ENCODE data around the gene FAM107B.

Gene FAM107B

DNA sequence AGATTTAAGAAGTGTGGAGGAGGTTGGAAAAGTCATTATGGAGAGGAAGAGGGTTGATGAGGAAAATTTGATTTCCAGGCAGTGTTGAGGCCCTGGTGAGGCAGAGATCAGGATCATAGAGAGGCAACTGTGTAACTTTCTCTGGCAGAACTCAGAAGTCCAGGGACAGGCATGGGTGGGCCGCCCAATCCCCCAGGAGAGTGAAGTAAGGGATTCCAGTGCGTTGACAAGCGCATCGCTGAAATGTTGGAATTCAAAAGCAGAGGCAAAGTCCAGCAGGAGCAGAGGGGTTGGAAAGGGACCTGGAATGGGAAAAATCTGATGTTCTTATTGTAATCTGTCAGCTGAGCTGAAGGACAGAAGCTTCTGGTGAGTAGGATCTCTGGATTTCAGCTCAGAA lies 207.3 kb downstream of the FAM107B start:
- Histone ChIP-seq H3K27ac (ENCODE audit: low read length, poor library complexity, severe bottlenecking) (no peak overlapping the region), H3K14ac (ENCODE audit: low read length in 2 of 2) (no peak overlapping the region), H2AFZ (ENCODE audit: low read depth, low read length) (no peak overlapping the region), H2BK12ac (ENCODE audit: low read length in 2 of 2) (no peak overlapping the region), H4K8ac (ENCODE audit: low read length) (no peak overlapping the region), H2BK120ac (ENCODE audit: low read depth, low read length) (no peak overlapping the region), H3K23ac (ENCODE audit: low read length in 2 of 2) (no peak overlapping the region), H3K36me3 (ENCODE audit: control insufficient read depth in 1 of 2, insufficient read depth in 2 of 2, low read depth in 1 of 2, low read length in 2 of 2) (peaks cover 0 to 16% of the 10 kb centered on the region in 2 experiments), H3K4me1 (ENCODE audit: control insufficient read depth, insufficient read depth, low read depth, low read length) (peaks cover 4% of the 10 kb centered on the region), H2BK5ac (ENCODE audit: low read depth, low read length, poor library complexity, severe bottlenecking) (no peak overlapping the region), H2AK5ac (ENCODE audit: low read length, severe bottlenecking) (peak overlapping the region; percentile 27), H2BK15ac (ENCODE audit: low read depth, poor library complexity, severe bottlenecking) (no peak overlapping the region), H3K4ac (ENCODE audit: low read depth in 1 of 2, low read length in 2 of 2) (no peak overlapping the region), H3K9me3 (ENCODE audit: control insufficient read depth, low read length) (no peaks in the 10 kb centered on the region), H3K9ac (ENCODE audit: low read length) (no peak overlapping the region), H3K79me1 (replicated peaks; ENCODE audit: low read length, poor library complexity, severe bottlenecking) (peaks cover 24% of the 10 kb centered on the region), H3K27me3 (ENCODE audit: control insufficient read depth in 1 of 2, insufficient read depth in 1 of 2, low read length in 2 of 2) (no peaks in the 10 kb centered on the region), H3K4me2 (ENCODE audit: low read length, poor library complexity, severe bottlenecking) (no peak overlapping the region), H3K18ac (ENCODE audit: low read depth in 1 of 2, low read length in 2 of 2) (no peak overlapping the region), H4K91ac (ENCODE audit: low read length) (no peak overlapping the region), H3K4me3 (ENCODE audit: insufficient read depth in 1 of 2, low read depth in 1 of 2, low read length in 2 of 2) (no peak overlapping the region)
- 96% methylated on average over 4 of the region's 4 CpGs for WGBS
- DNase-seq = no peak

GRCh38 chr10:14566498-14566897 lies 208.2 kb downstream of the FAM107B start:
- Histone ChIP-seq H4K8ac (ENCODE audit: low read length) (no peak overlapping the region), H2AK5ac (ENCODE audit: low read length, severe bottlenecking) (no peak overlapping the region), H2BK5ac (ENCODE audit: low read depth, low read length, poor library complexity, severe bottlenecking) (no peak overlapping the region), H3K4ac (ENCODE audit: low read depth in 1 of 2, low read length in 2 of 2) (no peak overlapping the region), H3K4me2 (ENCODE audit: low read length, poor library complexity, severe bottlenecking) (no peak overlapping the region), H2BK12ac (ENCODE audit: low read length in 2 of 2) (no peak overlapping the region), H3K27ac (ENCODE audit: low read length, poor library complexity, severe bottlenecking) (no peak overlapping the region), H3K79me1 (replicated peaks; ENCODE audit: low read length, poor library complexity, severe bottlenecking) (peaks cover 22% of the 10 kb centered on the region), H3K27me3 (ENCODE audit: control insufficient read depth in 1 of 2, insufficient read depth in 1 of 2, low read length in 2 of 2) (no peaks in the 10 kb centered on the region), H3K36me3 (ENCODE audit: control insufficient read depth in 1 of 2, insufficient read depth in 2 of 2, low read depth in 1 of 2, low read length in 2 of 2) (peaks cover 0 to 16% of the 10 kb centered on the region in 2 experiments), H3K4me3 (ENCODE audit: insufficient read depth in 1 of 2, low read depth in 1 of 2, low read length in 2 of 2) (no peak overlapping the region), H3K18ac (ENCODE audit: low read depth in 1 of 2, low read length in 2 of 2) (no peak overlapping the region), H2BK120ac (ENCODE audit: low read depth, low read length) (no peak overlapping the region), H2BK15ac (ENCODE audit: low read depth, poor library complexity, severe bottlenecking) (no peak overlapping the region), H2AFZ (ENCODE audit: low read depth, low read length) (no peak overlapping the region), H3K14ac (ENCODE audit: low read length in 2 of 2) (peak overlapping the region in 1 of 2 experiments; percentile 45), H3K9me3 (ENCODE audit: control insufficient read depth, low read length) (no peaks in the 10 kb centered on the region), H4K91ac (ENCODE audit: low read length) (no peak overlapping the region), H3K23ac (ENCODE audit: low read length in 2 of 2) (no peak overlapping the region), H3K9ac (ENCODE audit: low read length) (no peak overlapping the region), H3K4me1 (ENCODE audit: control insufficient read depth, insufficient read depth, low read depth, low read length) (peaks cover 2% of the 10 kb centered on the region)
- no peak for DNase-seq
- 97% methylated on average over 5 of the region's 10 CpGs for WGBS

- peak overlapping the region; percentile 30 for H2AK5ac ChIP-seq (ENCODE audit: low read length, severe bottlenecking)
- no peak overlapping the region for H3K4me3 ChIP-seq (ENCODE audit: insufficient read depth in 1 of 2, low read depth in 1 of 2, low read length in 2 of 2)
- H2BK15ac ChIP-seq (ENCODE audit: low read depth, poor library complexity, severe bottlenecking) = no peak overlapping the region
- H4K8ac ChIP-seq (ENCODE audit: low read length) = no peak overlapping the region
- H3K27ac ChIP-seq (ENCODE audit: low read length, poor library complexity, severe bottlenecking) = no peak overlapping the region
- no peak overlapping the region for H2BK12ac ChIP-seq (ENCODE audit: low read length in 2 of 2)
- H3K27me3 ChIP-seq (ENCODE audit: control insufficient read depth in 1 of 2, insufficient read depth in 1 of 2, low read length in 2 of 2) = no peaks in the 10 kb centered on the region
- H2BK120ac ChIP-seq (ENCODE audit: low read depth, low read length) = no peak overlapping the region
- H3K4me1 ChIP-seq (ENCODE audit: control insufficient read depth, insufficient read depth, low read depth, low read length) = peaks cover 7% of the 10 kb centered on the region
- H3K18ac ChIP-seq (ENCODE audit: low read depth in 1 of 2, low read length in 2 of 2) = no peak overlapping the region
- no peak overlapping the region for H2BK5ac ChIP-seq (ENCODE audit: low read depth, low read length, poor library complexity, severe bottlenecking)
- no peak overlapping the region for H3K4ac ChIP-seq (ENCODE audit: low read depth in 1 of 2, low read length in 2 of 2)
- no peak overlapping the region for H3K14ac ChIP-seq (ENCODE audit: low read length in 2 of 2)
- no peak overlapping the region for H3K9ac ChIP-seq (ENCODE audit: low read length)
- H3K4me2 ChIP-seq (ENCODE audit: low read length, poor library complexity, severe bottlenecking) = no peak overlapping the region
- H4K91ac ChIP-seq (ENCODE audit: low read length) = no peak overlapping the region
- peaks cover 31% of the 10 kb centered on the region for H3K79me1 ChIP-seq (replicated peaks; ENCODE audit: low read length, poor library complexity, severe bottlenecking)
- peaks cover 0 to 16% of the 10 kb centered on the region in 2 experiments for H3K36me3 ChIP-seq (ENCODE audit: control insufficient read depth in 1 of 2, insufficient read depth in 2 of 2, low read depth in 1 of 2, low read length in 2 of 2)
- no peak for DNase-seq
- no peaks in the 10 kb centered on the region for H3K9me3 ChIP-seq (ENCODE audit: control insufficient read depth, low read length)
- H3K23ac ChIP-seq (ENCODE audit: low read length in 2 of 2) = no peak overlapping the region
- 51% methylated on average over 5 of the region's 5 CpGs for WGBS
- no peak overlapping the region for H2AFZ ChIP-seq (ENCODE audit: low read depth, low read length)
Measured at GRCh38 chr10:14565199-14565598, 209.5 kb downstream of the FAM107B start.

DNA sequence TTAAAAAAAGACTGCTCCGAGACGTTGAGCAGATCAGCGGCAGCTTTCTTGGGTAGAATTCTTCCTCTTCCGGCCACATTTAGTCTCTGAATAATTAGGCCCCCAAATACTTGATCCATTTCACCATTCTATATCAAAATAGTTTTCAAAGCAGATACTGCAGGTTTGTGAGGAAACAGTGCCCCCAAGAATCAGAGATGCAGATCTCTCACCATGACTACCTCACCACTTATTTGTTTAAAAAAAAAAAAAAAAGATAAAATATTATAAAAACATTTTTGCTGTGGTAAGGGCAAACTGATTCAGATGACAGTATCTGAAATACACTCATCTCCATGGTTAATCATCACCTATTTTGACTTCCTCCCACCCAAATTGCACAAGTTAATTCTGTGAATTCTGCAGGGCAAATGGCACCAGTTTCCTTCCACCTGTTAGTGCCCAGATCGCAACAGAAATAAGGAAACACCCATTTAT lies 210.4 kb downstream of the FAM107B start:
- Histone ChIP-seq H2BK15ac (ENCODE audit: low read depth, poor library complexity, severe bottlenecking) (no peak overlapping the region), H3K4ac (ENCODE audit: low read depth in 1 of 2, low read length in 2 of 2) (no peak overlapping the region), H2AK5ac (ENCODE audit: low read length, severe bottlenecking) (no peak overlapping the region), H3K9ac (ENCODE audit: low read length) (no peak overlapping the region), H3K4me2 (ENCODE audit: low read length, poor library complexity, severe bottlenecking) (no peak overlapping the region), H2BK12ac (ENCODE audit: low read length in 2 of 2) (no peak overlapping the region), H3K18ac (ENCODE audit: low read depth in 1 of 2, low read length in 2 of 2) (no peak overlapping the region), H3K9me3 (ENCODE audit: control insufficient read depth, low read length) (no peaks in the 10 kb centered on the region), H3K4me3 (ENCODE audit: insufficient read depth in 1 of 2, low read depth in 1 of 2, low read length in 2 of 2) (no peak overlapping the region), H2BK120ac (ENCODE audit: low read depth, low read length) (no peak overlapping the region), H3K4me1 (ENCODE audit: control insufficient read depth, insufficient read depth, low read depth, low read length) (peaks cover 7% of the 10 kb centered on the region), H4K91ac (ENCODE audit: low read length) (no peak overlapping the region), H3K79me1 (replicated peaks; ENCODE audit: low read length, poor library complexity, severe bottlenecking) (peaks cover 33% of the 10 kb centered on the region), H3K14ac (ENCODE audit: low read length in 2 of 2) (no peak overlapping the region), H3K27ac (ENCODE audit: low read length, poor library complexity, severe bottlenecking) (no peak overlapping the region), H4K8ac (ENCODE audit: low read length) (no peak overlapping the region), H3K23ac (ENCODE audit: low read length in 2 of 2) (no peak overlapping the region), H2AFZ (ENCODE audit: low read depth, low read length) (no peak overlapping the region), H3K36me3 (ENCODE audit: control insufficient read depth in 1 of 2, insufficient read depth in 2 of 2, low read depth in 1 of 2, low read length in 2 of 2) (peaks cover 0 to 16% of the 10 kb centered on the region in 2 experiments), H2BK5ac (ENCODE audit: low read depth, low read length, poor library complexity, severe bottlenecking) (no peak overlapping the region), H3K27me3 (ENCODE audit: control insufficient read depth in 1 of 2, insufficient read depth in 1 of 2, low read length in 2 of 2) (no peaks in the 10 kb centered on the region)
- DNase-seq = no peak
- 88% methylated on average over 5 of the region's 5 CpGs for WGBS

Data from mesenchymal stem cell (in vitro differentiated cells and primary cell).